HG03097 (cell line): Measurements from ENCODE around the gene LY9.

Experiments
- ATAC-seq: cut with Tn5 transposase; IDR thresholded peaks from one replicate; pipeline ENCODE4 v1.9.1; 2021; ENCODE audit not compliant: unreplicated experiment, low FRiP score

Gene LY9

GRCh38 chr1:160800645-160801408 is 4.9 kb downstream of the LY9 start:
- no peak for ATAC-seq

- no peak for ATAC-seq
Measured at GRCh38 chr1:160801836-160802580, 6.0 kb downstream of the LY9 start.

- no peak for ATAC-seq
Measured at GRCh38 chr1:160806109-160806665, 10.2 kb downstream of the LY9 start.

- no peak for ATAC-seq
Measured at GRCh38 chr1:160806784-160807183, 10.8 kb downstream of the LY9 start.

- ATAC-seq: no peak
Measured at GRCh38 chr1:160807247-160807646, 11.3 kb downstream of the LY9 start.

- no peak for ATAC-seq
Measured at GRCh38 chr1:160807738-160808137, 11.8 kb downstream of the LY9 start.

- no peak for ATAC-seq
Measured at GRCh38 chr1:160808289-160808688, 12.3 kb downstream of the LY9 start.

GRCh38 chr1:160810486-160810885 is 14.5 kb downstream of the LY9 start:
- ATAC-seq: no peak

GRCh38 chr1:160811147-160811546 is 15.2 kb downstream of the LY9 start:
- no peak for ATAC-seq

- ATAC-seq: no peak
Measured at GRCh38 chr1:160813215-160813614, 17.2 kb downstream of the LY9 start.

- no peak for ATAC-seq
Measured at GRCh38 chr1:160814316-160814715, 18.3 kb downstream of the LY9 start.

GRCh38 chr1:160814856-160815255 is 18.9 kb downstream of the LY9 start:
- ATAC-seq: no peak

- ATAC-seq: no peak
Measured at GRCh38 chr1:160818207-160818937, 22.4 kb downstream of the LY9 start.

GRCh38 chr1:160819186-160819585 is 23.2 kb downstream of the LY9 start:
- no peak for ATAC-seq

- ATAC-seq: no peak
Measured at GRCh38 chr1:160821627-160822026, 25.7 kb downstream of the LY9 start.

- ATAC-seq: no peak
Measured at GRCh38 chr1:160823296-160823695, 27.3 kb downstream of the LY9 start.

GRCh38 chr1:160826546-160826945 is 30.6 kb downstream of the LY9 start:
- no peak for ATAC-seq

- ATAC-seq: no peak
Measured at GRCh38 chr1:160827418-160827817, 31.4 kb downstream of the LY9 start.

- no peak for ATAC-seq
Measured at GRCh38 chr1:160829766-160830165, 33.8 kb downstream of the LY9 start.

GRCh38 chr1:160830321-160831153 is 34.6 kb downstream of the LY9 start:
- no peak for ATAC-seq
